ENCODE data around the gene STPG4.

DNA sequence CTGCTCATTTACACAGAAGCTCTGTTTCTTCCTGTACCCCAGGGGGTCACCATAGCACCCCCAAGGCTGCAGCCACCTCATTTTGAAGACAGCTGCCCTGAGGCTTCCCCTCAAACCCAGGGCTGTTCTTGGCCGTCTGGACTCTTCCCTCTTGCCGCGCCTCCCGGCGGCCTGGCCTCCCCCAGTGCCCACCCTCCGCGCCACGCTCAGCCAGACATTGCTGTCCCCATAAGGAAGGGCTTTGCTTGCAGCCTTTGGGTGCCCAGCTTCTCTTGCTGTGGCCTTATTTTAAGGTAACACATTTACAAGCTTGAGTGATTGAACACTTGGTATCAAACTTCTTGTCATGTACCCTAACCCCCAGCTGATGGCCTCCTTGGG lies 79.0 kb downstream of the STPG4 start:
- TF ChIP-seq EZH2phosphoT487 (IDR thresholded peaks at IDR 0.05; ENCODE audit: borderline replicate concordance, low read depth) = no peak
- TF ChIP-seq, protein P1, sequence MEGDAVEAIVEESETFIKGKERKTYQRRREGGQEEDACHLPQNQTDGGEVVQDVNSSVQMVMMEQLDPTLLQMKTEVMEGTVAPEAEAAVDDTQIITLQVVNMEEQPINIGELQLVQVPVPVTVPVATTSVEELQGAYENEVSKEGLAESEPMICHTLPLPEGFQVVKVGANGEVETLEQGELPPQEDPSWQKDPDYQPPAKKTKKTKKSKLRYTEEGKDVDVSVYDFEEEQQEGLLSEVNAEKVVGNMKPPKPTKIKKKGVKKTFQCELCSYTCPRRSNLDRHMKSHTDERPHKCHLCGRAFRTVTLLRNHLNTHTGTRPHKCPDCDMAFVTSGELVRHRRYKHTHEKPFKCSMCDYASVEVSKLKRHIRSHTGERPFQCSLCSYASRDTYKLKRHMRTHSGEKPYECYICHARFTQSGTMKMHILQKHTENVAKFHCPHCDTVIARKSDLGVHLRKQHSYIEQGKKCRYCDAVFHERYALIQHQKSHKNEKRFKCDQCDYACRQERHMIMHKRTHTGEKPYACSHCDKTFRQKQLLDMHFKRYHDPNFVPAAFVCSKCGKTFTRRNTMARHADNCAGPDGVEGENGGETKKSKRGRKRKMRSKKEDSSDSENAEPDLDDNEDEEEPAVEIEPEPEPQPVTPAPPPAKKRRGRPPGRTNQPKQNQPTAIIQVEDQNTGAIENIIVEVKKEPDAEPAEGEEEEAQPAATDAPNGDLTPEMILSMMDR (IDR thresholded peaks at IDR 0.05) = no peak
- TF ChIP-seq POLR2AphosphoS5 (IDR thresholded peaks at IDR 0.05; ENCODE audit: low read depth, low read length) = no peak
- TF ChIP-seq, protein P2, sequence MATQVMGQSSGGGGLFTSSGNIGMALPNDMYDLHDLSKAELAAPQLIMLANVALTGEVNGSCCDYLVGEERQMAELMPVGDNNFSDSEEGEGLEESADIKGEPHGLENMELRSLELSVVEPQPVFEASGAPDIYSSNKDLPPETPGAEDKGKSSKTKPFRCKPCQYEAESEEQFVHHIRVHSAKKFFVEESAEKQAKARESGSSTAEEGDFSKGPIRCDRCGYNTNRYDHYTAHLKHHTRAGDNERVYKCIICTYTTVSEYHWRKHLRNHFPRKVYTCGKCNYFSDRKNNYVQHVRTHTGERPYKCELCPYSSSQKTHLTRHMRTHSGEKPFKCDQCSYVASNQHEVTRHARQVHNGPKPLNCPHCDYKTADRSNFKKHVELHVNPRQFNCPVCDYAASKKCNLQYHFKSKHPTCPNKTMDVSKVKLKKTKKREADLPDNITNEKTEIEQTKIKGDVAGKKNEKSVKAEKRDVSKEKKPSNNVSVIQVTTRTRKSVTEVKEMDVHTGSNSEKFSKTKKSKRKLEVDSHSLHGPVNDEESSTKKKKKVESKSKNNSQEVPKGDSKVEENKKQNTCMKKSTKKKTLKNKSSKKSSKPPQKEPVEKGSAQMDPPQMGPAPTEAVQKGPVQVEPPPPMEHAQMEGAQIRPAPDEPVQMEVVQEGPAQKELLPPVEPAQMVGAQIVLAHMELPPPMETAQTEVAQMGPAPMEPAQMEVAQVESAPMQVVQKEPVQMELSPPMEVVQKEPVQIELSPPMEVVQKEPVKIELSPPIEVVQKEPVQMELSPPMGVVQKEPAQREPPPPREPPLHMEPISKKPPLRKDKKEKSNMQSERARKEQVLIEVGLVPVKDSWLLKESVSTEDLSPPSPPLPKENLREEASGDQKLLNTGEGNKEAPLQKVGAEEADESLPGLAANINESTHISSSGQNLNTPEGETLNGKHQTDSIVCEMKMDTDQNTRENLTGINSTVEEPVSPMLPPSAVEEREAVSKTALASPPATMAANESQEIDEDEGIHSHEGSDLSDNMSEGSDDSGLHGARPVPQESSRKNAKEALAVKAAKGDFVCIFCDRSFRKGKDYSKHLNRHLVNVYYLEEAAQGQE (IDR thresholded peaks at IDR 0.05; ENCODE audit: low read depth, low read length) = no peak
- TF ChIP-seq SIN3A (IDR thresholded peaks at IDR 0.05; ENCODE audit: borderline replicate concordance, low read depth, low read length) = no peak
- TF ChIP-seq EP300 (IDR thresholded peaks at IDR 0.05; ENCODE audit: borderline replicate concordance in 1 of 2, low read depth in 1 of 2, low read length in 1 of 2) = no peak
- TF ChIP-seq, protein P3, sequence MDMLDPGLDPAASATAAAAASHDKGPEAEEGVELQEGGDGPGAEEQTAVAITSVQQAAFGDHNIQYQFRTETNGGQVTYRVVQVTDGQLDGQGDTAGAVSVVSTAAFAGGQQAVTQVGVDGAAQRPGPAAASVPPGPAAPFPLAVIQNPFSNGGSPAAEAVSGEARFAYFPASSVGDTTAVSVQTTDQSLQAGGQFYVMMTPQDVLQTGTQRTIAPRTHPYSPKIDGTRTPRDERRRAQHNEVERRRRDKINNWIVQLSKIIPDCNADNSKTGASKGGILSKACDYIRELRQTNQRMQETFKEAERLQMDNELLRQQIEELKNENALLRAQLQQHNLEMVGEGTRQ (IDR thresholded peaks at IDR 0.05; ENCODE audit: borderline replicate concordance, low read depth, low read length) = no peak
- TF ChIP-seq, protein P4, sequence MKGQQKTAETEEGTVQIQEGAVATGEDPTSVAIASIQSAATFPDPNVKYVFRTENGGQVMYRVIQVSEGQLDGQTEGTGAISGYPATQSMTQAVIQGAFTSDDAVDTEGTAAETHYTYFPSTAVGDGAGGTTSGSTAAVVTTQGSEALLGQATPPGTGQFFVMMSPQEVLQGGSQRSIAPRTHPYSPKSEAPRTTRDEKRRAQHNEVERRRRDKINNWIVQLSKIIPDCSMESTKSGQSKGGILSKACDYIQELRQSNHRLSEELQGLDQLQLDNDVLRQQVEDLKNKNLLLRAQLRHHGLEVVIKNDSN (IDR thresholded peaks at IDR 0.05; ENCODE audit: borderline replicate concordance, low read depth) = no peak
- no peak for TF ChIP-seq RXRA (IDR thresholded peaks at IDR 0.05; ENCODE audit: borderline replicate concordance, low read depth)
- TF ChIP-seq RFX5 (IDR thresholded peaks at IDR 0.05; ENCODE audit: low read length) = no peak
- no peak for TF ChIP-seq TAF1 (IDR thresholded peaks at IDR 0.05; ENCODE audit: borderline replicate concordance, low read depth, low read length)
- TF ChIP-seq TEAD4 (IDR thresholded peaks at IDR 0.05; ENCODE audit: borderline replicate concordance, insufficient read depth) = no peak

Measured in SK-N-SH (cell line).